ENCODE measurements around the gene F9.
A peak's percentile ranks its signal among the peaks of the same experiment; 100 is the strongest.

The F9 gene

GRCh38 chrX:139544591-139544990 lies 14.1 kb downstream of the F9 start:
- Histone ChIP-seq H3K4me3 (replicated peaks; ENCODE audit: insufficient read depth, low read length) (no peak overlapping the region), H3K27me3 (ENCODE audit: insufficient read depth, poor library complexity, severe bottlenecking) (no peaks in the 10 kb centered on the region), H3K27ac (replicated peaks) (no peak overlapping the region)
- DNase-seq (ENCODE audit: low read depth in 1 of 2, low spot score in 1 of 2) = no peak
- TF ChIP-seq GABPA (IDR thresholded peaks at IDR 0.05; ENCODE audit: low read depth) (no peak), POLR2AphosphoS5 (IDR thresholded peaks at IDR 0.05; ENCODE audit: low read depth) (no peak), SPI1 (IDR thresholded peaks at IDR 0.05; ENCODE audit: borderline replicate concordance, low read depth) (no peak)
- TF ChIP-seq, protein P1, sequence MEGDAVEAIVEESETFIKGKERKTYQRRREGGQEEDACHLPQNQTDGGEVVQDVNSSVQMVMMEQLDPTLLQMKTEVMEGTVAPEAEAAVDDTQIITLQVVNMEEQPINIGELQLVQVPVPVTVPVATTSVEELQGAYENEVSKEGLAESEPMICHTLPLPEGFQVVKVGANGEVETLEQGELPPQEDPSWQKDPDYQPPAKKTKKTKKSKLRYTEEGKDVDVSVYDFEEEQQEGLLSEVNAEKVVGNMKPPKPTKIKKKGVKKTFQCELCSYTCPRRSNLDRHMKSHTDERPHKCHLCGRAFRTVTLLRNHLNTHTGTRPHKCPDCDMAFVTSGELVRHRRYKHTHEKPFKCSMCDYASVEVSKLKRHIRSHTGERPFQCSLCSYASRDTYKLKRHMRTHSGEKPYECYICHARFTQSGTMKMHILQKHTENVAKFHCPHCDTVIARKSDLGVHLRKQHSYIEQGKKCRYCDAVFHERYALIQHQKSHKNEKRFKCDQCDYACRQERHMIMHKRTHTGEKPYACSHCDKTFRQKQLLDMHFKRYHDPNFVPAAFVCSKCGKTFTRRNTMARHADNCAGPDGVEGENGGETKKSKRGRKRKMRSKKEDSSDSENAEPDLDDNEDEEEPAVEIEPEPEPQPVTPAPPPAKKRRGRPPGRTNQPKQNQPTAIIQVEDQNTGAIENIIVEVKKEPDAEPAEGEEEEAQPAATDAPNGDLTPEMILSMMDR (IDR thresholded peaks at IDR 0.05; ENCODE audit: insufficient read depth, low read length) = no peak
- TF ChIP-seq, protein P2, sequence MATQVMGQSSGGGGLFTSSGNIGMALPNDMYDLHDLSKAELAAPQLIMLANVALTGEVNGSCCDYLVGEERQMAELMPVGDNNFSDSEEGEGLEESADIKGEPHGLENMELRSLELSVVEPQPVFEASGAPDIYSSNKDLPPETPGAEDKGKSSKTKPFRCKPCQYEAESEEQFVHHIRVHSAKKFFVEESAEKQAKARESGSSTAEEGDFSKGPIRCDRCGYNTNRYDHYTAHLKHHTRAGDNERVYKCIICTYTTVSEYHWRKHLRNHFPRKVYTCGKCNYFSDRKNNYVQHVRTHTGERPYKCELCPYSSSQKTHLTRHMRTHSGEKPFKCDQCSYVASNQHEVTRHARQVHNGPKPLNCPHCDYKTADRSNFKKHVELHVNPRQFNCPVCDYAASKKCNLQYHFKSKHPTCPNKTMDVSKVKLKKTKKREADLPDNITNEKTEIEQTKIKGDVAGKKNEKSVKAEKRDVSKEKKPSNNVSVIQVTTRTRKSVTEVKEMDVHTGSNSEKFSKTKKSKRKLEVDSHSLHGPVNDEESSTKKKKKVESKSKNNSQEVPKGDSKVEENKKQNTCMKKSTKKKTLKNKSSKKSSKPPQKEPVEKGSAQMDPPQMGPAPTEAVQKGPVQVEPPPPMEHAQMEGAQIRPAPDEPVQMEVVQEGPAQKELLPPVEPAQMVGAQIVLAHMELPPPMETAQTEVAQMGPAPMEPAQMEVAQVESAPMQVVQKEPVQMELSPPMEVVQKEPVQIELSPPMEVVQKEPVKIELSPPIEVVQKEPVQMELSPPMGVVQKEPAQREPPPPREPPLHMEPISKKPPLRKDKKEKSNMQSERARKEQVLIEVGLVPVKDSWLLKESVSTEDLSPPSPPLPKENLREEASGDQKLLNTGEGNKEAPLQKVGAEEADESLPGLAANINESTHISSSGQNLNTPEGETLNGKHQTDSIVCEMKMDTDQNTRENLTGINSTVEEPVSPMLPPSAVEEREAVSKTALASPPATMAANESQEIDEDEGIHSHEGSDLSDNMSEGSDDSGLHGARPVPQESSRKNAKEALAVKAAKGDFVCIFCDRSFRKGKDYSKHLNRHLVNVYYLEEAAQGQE (IDR thresholded peaks at IDR 0.05; ENCODE audit: insufficient replicate concordance, low read depth) = no peak

DNA sequence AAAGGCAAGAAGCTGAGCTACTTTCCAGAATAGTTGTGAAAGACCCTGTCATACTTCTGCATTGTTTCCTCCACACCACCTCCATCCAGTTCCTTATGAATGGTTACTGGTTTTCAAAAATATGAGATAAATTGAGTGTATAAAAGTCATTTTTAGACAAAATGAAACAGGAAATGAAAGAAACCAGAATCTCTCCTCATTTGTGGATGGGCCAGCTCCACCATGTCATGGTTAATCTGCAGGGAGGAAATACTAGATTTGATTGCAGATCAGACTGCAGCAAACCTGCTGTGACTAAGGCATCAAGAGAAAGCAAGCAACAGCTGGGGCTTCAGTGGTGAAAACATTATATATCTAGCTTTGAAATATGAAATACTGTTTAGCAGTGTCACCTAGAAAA lies 23.8 kb downstream of the F9 start:
- no peak overlapping the region for H3K4me3 ChIP-seq (replicated peaks; ENCODE audit: insufficient read depth, low read length)
- TF ChIP-seq SPI1 (IDR thresholded peaks at IDR 0.05; ENCODE audit: borderline replicate concordance, low read depth) = no peak
- TF ChIP-seq, protein P2 (IDR thresholded peaks at IDR 0.05; ENCODE audit: insufficient replicate concordance, low read depth) = no peak
- TF ChIP-seq, protein P1 (IDR thresholded peaks at IDR 0.05; ENCODE audit: insufficient read depth, low read length) = no peak
- no peak for TF ChIP-seq POLR2AphosphoS5 (IDR thresholded peaks at IDR 0.05; ENCODE audit: low read depth)
- TF ChIP-seq GABPA (IDR thresholded peaks at IDR 0.05; ENCODE audit: low read depth) = no peak
- DNase-seq (ENCODE audit: low read depth in 1 of 2, low spot score in 1 of 2) = no peak
- H3K27ac ChIP-seq (replicated peaks) = no peak overlapping the region
- H3K27me3 ChIP-seq (ENCODE audit: insufficient read depth, poor library complexity, severe bottlenecking) = no peaks in the 10 kb centered on the region

- no peak overlapping the region for H3K27ac ChIP-seq (replicated peaks)
- peak in 1 of 2 experiments; percentile 4 for DNase-seq (ENCODE audit: low read depth in 1 of 2, low spot score in 1 of 2)
- H3K27me3 ChIP-seq (ENCODE audit: insufficient read depth, poor library complexity, severe bottlenecking) = no peaks in the 10 kb centered on the region
- TF ChIP-seq POLR2AphosphoS5 (IDR thresholded peaks at IDR 0.05; ENCODE audit: low read depth) (no peak), GABPA (IDR thresholded peaks at IDR 0.05; ENCODE audit: low read depth) (no peak), SPI1 (IDR thresholded peaks at IDR 0.05; ENCODE audit: borderline replicate concordance, low read depth) (no peak)
- TF ChIP-seq, protein P1 (IDR thresholded peaks at IDR 0.05; ENCODE audit: insufficient read depth, low read length) = no peak
- TF ChIP-seq, protein P2 (IDR thresholded peaks at IDR 0.05; ENCODE audit: insufficient replicate concordance, low read depth) = no peak
- H3K4me3 ChIP-seq (replicated peaks; ENCODE audit: insufficient read depth, low read length) = no peak overlapping the region
Measured at GRCh38 chrX:139554991-139555675, 24.6 kb downstream of the F9 start.

All from HL-60 (cell line).